Neutrophil (primary cell): ENCODE measurements around the gene CLN6.
"Not testable (repeated sequence)": the region's sequence is repeated elsewhere in the genome, so short reads cannot be mapped to it uniquely, and the experiment has no call there.

Experiments used
- H3K27ac ChIP-seq: fragments of 200-600 bp; sonication (generic); 2 replicates; pipeline ENCODE4 v1.5.1; 2016; ENCODE audit warnings: mild to moderate bottlenecking, moderate library complexity
- H3K27me3 ChIP-seq: fragments of 200-600 bp; sonication (generic); 2 replicates; pipeline ENCODE4 v1.6.0; 2016; ENCODE audit warnings: mild to moderate bottlenecking
- H3K36me3 ChIP-seq: fragments of 200-600 bp; sonication (generic); 2 replicates; pipeline ENCODE4 v1.5.1; 2017
- H3K4me1 ChIP-seq, 2 experiments: fragments of 200-600 bp in 1 of 2; sonication (generic) in 1 of 2; 1 replicate in 1 of 2; 2 replicates in 1 of 2; pipeline versions ENCODE4 v1.5.1 to v1.6.1; 2013 to 2016; ENCODE audit warnings: low read depth in 1 of 2, low read length in 1 of 2, mild to moderate bottlenecking in 1 of 2, moderate library complexity in 1 of 2; ENCODE audit not compliant: control insufficient read depth in 1 of 2, insufficient read depth in 1 of 2
- H3K4me3 ChIP-seq, 2 experiments: fragments of 200-600 bp in 1 of 2; sonication (generic) in 1 of 2; 1 replicate in 1 of 2; 2 replicates in 1 of 2; pipeline ENCODE4 v1.5.1; 2013 to 2016; ENCODE audit warnings: low read depth in 1 of 2, low read length in 1 of 2, mild to moderate bottlenecking in 1 of 2, moderate library complexity in 1 of 2
- H3K9me3 ChIP-seq: fragments of 200-600 bp; sonication (generic); 2 replicates; pipeline ENCODE4 v1.5.1; 2016
- TF ChIP-seq, protein P1 (sequence below): fragments of 200-600 bp; sonication (generic); IDR thresholded peaks from 2 replicates; pipeline ENCODE4 v1.5.1; 2016; ENCODE audit warnings: antibody characterized with exemption

The CLN6 gene

DNA sequence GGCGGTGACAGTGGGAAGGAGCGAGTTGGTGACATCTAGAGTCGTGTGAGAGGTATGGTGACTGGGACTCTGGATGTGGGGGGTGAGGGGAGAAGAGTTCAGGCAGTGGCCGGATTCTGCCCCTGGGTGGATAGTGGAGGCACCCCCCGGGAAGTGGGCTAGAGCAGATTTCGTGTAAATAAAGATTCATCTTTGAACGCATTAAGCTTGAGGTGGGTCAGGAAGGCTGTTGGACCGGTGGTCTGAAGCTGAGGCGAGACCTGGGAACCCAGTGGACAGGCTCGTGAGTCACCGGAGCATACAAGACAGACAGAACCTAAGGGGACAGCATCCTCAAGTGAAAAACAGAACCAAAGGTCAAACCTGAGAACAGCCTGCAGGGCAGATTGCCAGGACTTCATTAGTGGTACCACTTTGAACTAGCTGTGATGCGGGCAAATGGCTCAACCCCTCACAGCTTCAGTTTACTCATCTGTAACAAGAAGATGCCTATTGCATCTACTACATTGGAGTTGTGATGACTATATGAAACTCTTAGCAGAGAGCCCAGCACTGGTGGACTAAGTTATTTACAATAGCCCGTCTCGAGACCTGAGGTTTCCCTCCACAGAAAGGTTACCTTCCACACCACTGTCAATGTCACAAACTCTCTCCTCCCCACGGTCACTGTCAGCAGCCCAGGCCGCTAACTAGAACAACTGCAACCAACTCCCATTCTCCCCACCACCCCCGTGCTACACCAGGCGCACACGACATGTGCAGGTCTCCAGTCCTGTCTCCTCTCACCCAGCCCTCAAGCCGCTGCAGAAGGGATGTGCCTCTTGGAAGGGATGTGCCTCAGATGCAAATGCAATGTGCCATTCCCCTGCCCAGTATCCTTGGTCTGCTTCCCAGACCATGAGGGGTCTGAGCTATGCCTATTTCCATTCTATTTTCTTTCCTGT, 901 bp upstream of the CLN6 start:
- H3K27ac ChIP-seq, result peak overlapping the region; percentile 81
- TF ChIP-seq, protein P1, sequence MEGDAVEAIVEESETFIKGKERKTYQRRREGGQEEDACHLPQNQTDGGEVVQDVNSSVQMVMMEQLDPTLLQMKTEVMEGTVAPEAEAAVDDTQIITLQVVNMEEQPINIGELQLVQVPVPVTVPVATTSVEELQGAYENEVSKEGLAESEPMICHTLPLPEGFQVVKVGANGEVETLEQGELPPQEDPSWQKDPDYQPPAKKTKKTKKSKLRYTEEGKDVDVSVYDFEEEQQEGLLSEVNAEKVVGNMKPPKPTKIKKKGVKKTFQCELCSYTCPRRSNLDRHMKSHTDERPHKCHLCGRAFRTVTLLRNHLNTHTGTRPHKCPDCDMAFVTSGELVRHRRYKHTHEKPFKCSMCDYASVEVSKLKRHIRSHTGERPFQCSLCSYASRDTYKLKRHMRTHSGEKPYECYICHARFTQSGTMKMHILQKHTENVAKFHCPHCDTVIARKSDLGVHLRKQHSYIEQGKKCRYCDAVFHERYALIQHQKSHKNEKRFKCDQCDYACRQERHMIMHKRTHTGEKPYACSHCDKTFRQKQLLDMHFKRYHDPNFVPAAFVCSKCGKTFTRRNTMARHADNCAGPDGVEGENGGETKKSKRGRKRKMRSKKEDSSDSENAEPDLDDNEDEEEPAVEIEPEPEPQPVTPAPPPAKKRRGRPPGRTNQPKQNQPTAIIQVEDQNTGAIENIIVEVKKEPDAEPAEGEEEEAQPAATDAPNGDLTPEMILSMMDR, result no peak
- H3K4me3 ChIP-seq, result peak overlapping the region; percentile 79 to 91
- no peaks in the 10 kb centered on the region for H3K36me3 ChIP-seq
- H3K4me1 ChIP-seq, result peaks cover 20 to 42% of the 10 kb centered on the region in 2 experiments
- H3K9me3 ChIP-seq, result no peaks in the 10 kb centered on the region
- H3K27me3 ChIP-seq, result no peaks in the 10 kb centered on the region

DNA sequence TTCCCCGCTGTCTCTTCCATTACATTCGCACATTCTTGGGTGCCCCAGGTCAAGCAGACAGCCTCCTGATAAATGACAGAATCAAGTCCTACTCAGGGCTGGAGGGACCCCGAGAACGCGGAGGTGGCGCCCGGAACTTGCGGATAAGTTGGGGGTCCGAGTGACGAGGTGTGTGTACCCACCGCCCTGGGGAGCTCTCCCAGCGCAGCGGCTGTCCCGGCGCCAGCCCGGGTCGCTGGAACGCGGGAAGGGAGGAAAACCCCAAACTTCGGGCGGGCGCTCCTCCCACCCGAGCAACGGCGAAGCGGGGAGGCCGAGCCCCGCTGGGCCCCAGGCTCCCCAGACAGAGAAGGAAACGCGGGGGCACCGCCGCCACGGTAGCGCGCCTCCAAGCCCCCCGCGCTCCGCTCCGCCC, 550 bp downstream of the CLN6 start:
- H3K27me3 ChIP-seq, result no peaks in the 10 kb centered on the region
- TF ChIP-seq, protein P1, result no peak
- no peaks in the 10 kb centered on the region for H3K9me3 ChIP-seq
- H3K27ac ChIP-seq, result peak overlapping the region; percentile 81
- peaks cover 20 to 41% of the 10 kb centered on the region in 2 experiments for H3K4me1 ChIP-seq
- peak overlapping the region; percentile 79 to 91 for H3K4me3 ChIP-seq
- H3K36me3 ChIP-seq, result no peaks in the 10 kb centered on the region

GRCh38 chr15:68228143-68228970, 1.2 kb downstream of the CLN6 start:
- no peaks in the 10 kb centered on the region for H3K36me3 ChIP-seq
- H3K4me1 ChIP-seq, result peaks cover 20 to 35% of the 10 kb centered on the region in 2 experiments
- peak overlapping the region; percentile 79 to 91 for H3K4me3 ChIP-seq
- no peaks in the 10 kb centered on the region for H3K9me3 ChIP-seq
- no peaks in the 10 kb centered on the region for H3K27me3 ChIP-seq
- H3K27ac ChIP-seq, result peak overlapping the region; percentile 81
- TF ChIP-seq, protein P1, result no peak

GRCh38 chr15:68227643-68228142, 1.8 kb downstream of the CLN6 start:
- H3K9me3 ChIP-seq, result no peaks in the 10 kb centered on the region
- H3K36me3 ChIP-seq, result no peaks in the 10 kb centered on the region
- no peaks in the 10 kb centered on the region for H3K27me3 ChIP-seq
- H3K4me3 ChIP-seq, result peak overlapping the region; percentile 79 to 91
- H3K4me1 ChIP-seq, result peaks cover 20 to 28% of the 10 kb centered on the region in 2 experiments
- TF ChIP-seq, protein P1, result no peak
- peak overlapping the region; percentile 81 for H3K27ac ChIP-seq

- not testable (repeated sequence) for H3K4me3 ChIP-seq, H3K9me3 ChIP-seq, H3K27me3 ChIP-seq, H3K27ac ChIP-seq, H3K36me3 ChIP-seq
- peaks cover 20 to 22% of the 10 kb centered on the region in 2 experiments for H3K4me1 ChIP-seq
Measured at GRCh38 chr15:68225442-68225841, 4.1 kb downstream of the CLN6 start.
